CD4-positive, alpha-beta T cell treated with Interleukin-4 for 1 hour (primary cell): ENCODE data around the gene GRIA1.
"Not testable (repeated sequence)": the region's sequence is repeated elsewhere in the genome, so short reads cannot be mapped to it uniquely, and the experiment has no call there.

Experiments
- DNase-seq, 2 donors: peaks; one replicate each; pipeline ENCODE4 v3.0.0-alpha.2; 2020 to 2022

Gene GRIA1

GRCh38 chr5:153791339-153791738, 300.9 kb downstream of the GRIA1 start:
- no peak for DNase-seq

- no peak for DNase-seq
Observed at GRCh38 chr5:153792305-153792704, 301.8 kb downstream of the GRIA1 start.

DNA sequence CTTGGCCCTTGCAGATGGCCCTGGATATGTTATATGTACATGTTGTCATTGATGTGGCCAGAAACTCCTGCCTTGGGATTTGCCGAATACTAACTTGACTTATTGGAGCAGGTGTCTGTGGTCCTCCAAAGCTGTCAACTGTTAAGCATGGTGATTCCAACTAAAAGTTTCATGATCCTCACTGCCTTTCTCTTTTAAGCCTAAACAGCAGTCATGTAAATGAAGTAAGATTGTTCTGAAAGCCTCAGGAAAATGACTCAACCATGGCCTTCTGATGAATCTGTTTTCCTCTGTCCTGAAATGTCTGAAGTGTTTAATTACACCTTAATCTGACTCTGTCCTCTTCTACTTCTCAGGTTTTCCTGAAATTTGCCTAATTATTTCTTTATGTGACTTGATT, 303.2 kb downstream of the GRIA1 start:
- no peak for DNase-seq

GRCh38 chr5:153794327-153794726, 303.9 kb downstream of the GRIA1 start:
- no peak for DNase-seq

DNA sequence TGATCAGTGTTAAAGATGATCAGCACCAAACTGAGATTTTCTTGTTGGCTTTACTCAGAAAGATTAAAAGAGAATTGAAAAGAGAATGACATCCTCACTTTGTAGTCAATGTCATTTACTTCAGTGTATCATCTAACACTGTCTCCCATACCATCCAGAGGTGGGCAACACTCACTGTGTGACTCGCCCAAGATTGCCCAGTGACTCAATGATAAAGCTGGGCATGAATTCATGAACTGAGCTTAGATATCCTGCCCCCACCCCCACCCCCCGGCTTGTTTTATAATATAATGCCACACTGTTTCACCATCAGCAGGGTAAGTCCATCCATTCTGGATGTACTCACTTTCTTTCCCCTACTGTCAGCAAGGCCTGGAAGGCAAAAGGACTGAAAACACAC, 306.1 kb downstream of the GRIA1 start:
- no peak for DNase-seq

- no peak for DNase-seq
Observed at GRCh38 chr5:153797484-153797883, 307.0 kb downstream of the GRIA1 start.

DNA sequence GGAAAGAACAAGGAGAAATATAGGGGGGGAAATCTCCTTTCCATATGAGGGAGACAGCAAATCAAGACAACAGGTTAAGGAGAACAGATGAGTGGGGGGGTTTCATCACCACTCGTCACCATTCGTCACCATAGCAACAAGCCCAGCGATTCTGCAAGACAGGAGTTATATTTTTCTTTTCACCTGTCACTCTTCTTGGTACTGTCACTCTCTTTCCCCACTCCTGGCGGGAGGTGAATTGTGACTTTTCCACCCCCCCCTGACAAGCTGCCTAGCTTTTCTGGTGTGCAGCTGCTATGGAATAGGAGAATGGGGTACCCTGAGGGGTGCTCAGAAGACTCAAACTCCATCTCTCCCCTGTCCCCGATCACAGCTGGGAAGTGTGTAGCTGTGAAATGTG, 308.4 kb downstream of the GRIA1 start:
- no peak for DNase-seq

- DNase-seq = no peak
Observed at GRCh38 chr5:153799466-153799865, 309.0 kb downstream of the GRIA1 start.

GRCh38 chr5:153802050-153802821, 311.8 kb downstream of the GRIA1 start:
- no peak for DNase-seq

GRCh38 chr5:153807801-153808200, 317.3 kb downstream of the GRIA1 start:
- no peak for DNase-seq

DNA sequence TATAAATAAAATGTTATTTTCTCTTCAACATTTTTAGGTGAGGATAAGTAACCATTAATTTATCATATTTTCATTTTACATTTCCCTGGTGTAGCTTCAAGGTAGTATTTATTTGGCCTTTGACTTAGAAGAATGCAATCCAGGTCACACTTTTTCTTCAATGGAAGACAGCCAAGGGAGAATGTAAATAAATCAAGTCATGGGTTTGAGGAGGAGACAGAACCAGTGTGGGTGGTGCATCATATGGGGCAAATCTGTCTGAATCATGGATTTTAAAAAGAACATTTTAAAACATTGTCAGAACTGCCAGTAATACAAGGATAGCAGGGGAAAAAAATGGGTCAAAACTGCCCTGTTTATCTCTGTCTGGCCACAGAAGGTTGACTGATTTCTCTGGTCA, 318.7 kb downstream of the GRIA1 start:
- no peak for DNase-seq

- DNase-seq = no peak
Observed at GRCh38 chr5:153813901-153814300, 323.4 kb downstream of the GRIA1 start.

DNA sequence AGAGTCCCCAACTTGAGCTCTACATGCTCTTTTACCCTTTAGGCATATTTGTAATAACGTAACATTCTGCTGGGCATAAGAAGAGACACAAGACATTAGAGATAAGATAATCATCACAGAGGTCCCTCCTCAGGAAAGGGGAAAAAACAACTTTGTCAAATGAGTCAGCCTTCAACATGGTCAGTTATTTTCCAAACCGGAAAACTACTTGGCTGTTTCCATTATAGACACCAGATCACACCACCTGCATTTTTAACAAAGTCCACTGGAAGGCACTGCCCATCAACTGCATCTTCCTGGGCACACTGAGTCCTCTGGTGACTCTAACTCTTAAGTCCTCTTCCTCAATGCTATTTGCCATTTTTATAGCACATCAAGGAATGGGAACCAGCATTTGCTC, 326.4 kb downstream of the GRIA1 start:
- DNase-seq = no peak

GRCh38 chr5:153818626-153819025, 328.2 kb downstream of the GRIA1 start:
- DNase-seq = no peak

- no peak for DNase-seq
Observed at GRCh38 chr5:153823036-153823435, 332.6 kb downstream of the GRIA1 start.

DNA sequence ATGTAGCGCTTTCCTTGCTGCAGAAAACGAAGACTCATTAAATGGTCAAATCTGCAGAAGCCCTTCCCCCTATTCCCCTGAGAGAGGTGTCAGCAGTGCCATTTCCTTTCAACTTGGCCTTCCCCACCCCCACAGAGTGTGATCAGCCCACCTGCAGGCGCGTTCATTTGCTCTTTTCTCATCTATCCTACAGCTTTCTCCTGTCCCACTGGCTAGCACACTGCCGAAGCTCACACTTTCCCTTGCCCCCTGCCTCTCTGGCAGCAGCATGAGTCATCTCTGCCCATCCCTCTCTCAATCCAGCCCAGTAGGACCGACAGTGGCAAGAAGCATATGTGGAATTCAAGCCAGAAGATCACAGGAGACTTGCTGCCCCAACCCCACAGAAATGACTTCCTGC, 334.4 kb downstream of the GRIA1 start:
- no peak for DNase-seq

DNA sequence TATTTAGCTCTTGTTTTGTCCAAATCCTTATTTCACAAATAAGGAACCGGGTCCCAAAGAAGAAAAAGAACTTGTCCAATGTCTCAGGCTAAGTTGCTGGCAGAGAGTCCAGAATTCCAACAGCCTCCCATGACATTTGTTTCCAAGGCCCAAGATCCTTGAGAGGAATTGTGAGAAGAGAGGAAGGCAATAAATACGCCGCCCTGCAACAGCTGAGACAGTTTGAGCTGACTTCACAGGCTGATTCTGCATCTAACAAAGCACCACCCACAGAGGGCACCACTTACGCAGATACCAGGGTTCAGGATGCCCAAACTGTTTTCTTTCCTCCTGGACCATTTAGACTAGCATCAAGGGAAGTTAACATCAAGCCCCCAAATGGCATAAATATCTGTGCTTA, 336.9 kb downstream of the GRIA1 start:
- DNase-seq = no peak

DNA sequence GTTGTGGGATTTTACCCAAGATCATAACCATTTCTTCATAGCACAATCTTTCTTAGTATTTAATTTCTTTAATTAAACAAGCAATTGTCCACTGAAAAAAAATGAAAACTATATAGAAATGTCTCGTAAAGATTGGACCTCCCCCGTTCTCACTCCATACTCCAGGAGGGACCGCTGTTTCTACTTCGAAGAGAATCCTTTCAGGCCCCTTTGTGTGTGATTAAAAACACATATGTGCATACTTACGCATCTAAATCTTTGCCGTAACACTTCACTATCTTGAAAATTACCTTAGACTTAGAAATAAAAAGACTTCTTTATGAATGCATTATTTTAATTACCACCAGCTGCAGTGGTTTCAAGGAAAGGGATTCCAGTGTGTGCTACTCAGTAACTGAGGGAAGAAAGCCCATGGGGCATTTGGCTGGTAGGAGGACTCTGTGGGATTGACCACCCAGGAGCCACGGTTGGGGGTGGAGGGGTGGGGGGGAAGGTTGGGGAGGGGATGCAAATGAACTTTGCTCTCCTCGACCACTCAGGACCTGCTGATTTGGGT, 339.1 kb downstream of the GRIA1 start:
- no peak for DNase-seq

DNA sequence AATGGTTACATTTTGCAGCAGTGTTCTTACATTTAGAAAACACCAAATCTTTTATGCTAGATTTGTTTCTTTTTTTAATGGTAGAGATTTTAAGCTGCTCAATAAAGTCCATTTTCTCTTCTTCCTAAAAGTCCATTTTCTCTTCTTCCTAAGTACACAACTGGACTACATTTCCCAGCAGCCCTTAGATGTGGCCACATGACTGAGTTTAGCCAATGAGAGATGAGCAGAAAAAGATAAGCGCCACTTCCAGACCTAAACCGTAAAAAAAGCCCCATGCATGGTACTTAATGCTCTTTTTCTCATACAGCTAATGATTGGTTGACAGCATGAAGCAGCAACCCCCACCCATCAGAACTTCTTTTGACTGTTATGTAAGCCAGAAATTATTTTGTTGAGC, 341.5 kb downstream of the GRIA1 start:
- no peak for DNase-seq

DNA sequence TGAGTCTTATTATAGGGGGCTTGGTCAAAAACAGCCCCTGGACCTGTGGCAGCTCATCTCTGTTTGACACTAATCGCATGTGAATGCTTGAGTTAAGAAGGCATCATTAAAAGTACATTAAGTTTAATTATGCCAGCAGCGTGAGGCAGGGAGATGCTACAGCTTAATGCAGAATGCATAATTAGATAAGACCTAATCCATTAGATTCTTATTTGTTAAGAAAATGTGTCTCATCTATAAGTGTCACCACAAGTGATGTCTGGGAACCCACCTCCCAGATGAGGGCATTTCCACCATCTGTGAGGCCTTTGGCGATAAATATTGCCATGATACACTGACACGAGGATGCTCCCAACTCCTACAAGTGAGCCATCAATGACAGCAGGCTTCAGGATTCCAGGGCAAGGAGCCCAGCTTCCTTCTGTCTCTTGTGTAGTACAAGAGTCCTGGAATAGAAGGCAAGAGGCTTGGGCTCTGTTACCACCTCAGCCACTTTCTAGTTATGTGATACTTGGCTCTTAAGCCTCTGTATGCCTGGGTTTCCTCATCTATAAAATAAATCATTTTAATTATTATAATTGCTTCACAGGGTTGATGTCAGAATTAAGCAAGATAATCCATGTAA, 345.5 kb downstream of the GRIA1 start:
- DNase-seq = no peak

- not testable (repeated sequence) for DNase-seq
Observed at GRCh38 chr5:153849303-153850113, 359.0 kb downstream of the GRIA1 start.

GRCh38 chr5:153860195-153860886, 369.9 kb downstream of the GRIA1 start:
- no peak for DNase-seq

GRCh38 chr5:153862906-153863305, 372.4 kb downstream of the GRIA1 start:
- DNase-seq = not testable (repeated sequence)
